ENCODE results near the gene HOXA5.

GRCh38 chr7:27140126-27140857 lies 3.2 kb downstream of the HOXA5 start:
- TF ChIP-seq CTCF (IDR thresholded peaks at IDR 0.05) (no peak), POLR2A (IDR thresholded peaks at IDR 0.05) (no peak)
